ENCODE measurements around the gene MRNIP.

DNA sequence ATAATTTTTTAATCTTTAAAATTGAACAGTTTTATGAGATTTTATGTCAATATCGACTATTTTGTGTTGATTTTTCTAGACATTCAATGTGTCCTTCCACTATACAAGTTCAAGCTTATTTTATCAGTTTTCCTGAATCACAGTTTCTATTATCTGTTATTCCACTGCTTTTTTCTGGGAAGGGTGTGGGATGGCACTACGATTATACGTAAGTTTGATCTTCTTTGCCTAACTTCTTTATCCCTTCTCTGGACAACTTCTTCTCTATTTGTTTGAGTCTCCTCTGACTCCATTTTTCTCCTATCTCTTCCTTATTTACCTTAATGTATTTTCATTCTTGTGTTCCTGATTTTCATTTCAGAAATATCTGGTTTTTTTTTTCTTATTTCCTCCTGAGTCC lies 24.5 kb upstream of the MRNIP start:
- TF ChIP-seq, protein P1, sequence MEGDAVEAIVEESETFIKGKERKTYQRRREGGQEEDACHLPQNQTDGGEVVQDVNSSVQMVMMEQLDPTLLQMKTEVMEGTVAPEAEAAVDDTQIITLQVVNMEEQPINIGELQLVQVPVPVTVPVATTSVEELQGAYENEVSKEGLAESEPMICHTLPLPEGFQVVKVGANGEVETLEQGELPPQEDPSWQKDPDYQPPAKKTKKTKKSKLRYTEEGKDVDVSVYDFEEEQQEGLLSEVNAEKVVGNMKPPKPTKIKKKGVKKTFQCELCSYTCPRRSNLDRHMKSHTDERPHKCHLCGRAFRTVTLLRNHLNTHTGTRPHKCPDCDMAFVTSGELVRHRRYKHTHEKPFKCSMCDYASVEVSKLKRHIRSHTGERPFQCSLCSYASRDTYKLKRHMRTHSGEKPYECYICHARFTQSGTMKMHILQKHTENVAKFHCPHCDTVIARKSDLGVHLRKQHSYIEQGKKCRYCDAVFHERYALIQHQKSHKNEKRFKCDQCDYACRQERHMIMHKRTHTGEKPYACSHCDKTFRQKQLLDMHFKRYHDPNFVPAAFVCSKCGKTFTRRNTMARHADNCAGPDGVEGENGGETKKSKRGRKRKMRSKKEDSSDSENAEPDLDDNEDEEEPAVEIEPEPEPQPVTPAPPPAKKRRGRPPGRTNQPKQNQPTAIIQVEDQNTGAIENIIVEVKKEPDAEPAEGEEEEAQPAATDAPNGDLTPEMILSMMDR (conservative IDR thresholded peaks at IDR 0.05; ENCODE audit: low read depth, low read length) = no peak
- no peak for TF ChIP-seq EZH2 (IDR thresholded peaks at IDR 0.05; ENCODE audit: low read length, unreplicated experiment)
